Breast epithelium (tissue), 4 donors: ENCODE measurements around the gene IL19. TPM values are rescaled to one million over a fixed set of nuclear protein-coding genes. Genes with fewer than 3 reads are reported as not detected.

Experiments used
- DNase-seq, 2 donors: peaks; one replicate each; pipeline ENCODE4 v3.0.0-alpha.2; 2019; ENCODE audit warnings: low spot score in 2 of 2
- H3K27ac ChIP-seq, 2 donors: fragments of 200-600 bp; sonication (generic) in 1 of 2; one replicate each; pipeline ENCODE4 v1.5.1; 2016 to 2019; ENCODE audit warnings: mild to moderate bottlenecking in 1 of 2
- H3K27me3 ChIP-seq, 2 donors: fragments of 200-600 bp; sonication (generic) in 1 of 2; one replicate each; pipeline versions ENCODE4 v1.5.1 to v1.6.0; 2017 to 2019; ENCODE audit warnings: control low read depth in 1 of 2, mild to moderate bottlenecking in 1 of 2
- H3K36me3 ChIP-seq: fragments of 200-600 bp; one replicate; pipeline ENCODE4 v1.5.1; 2019
- H3K4me1 ChIP-seq, 2 donors: fragments of 200-600 bp; sonication (generic); one replicate each; pipeline ENCODE4 v1.5.1; 2016 to 2019; ENCODE audit warnings: control low read depth in 1 of 2
- H3K4me3 ChIP-seq, 3 donors: fragments of 200-600 bp; sonication (generic); 1 replicate in 2 of 3; 2 replicates in 1 of 3; pipeline ENCODE4 v1.5.1; 2016 to 2019; ENCODE audit warnings: mild to moderate bottlenecking in 3 of 3, moderate library complexity in 2 of 3
- H3K9me3 ChIP-seq, 2 donors: fragments of 200-600 bp; sonication (generic) in 1 of 2; one replicate each; pipeline ENCODE4 v1.5.1; 2016 to 2019; ENCODE audit warnings: control low read depth in 1 of 2
- CTCF ChIP-seq, 3 donors: fragments of 450-650 bp; IDR thresholded peaks; one replicate each; pipeline ENCODE4 v1.5.1; 2016 to 2017; ENCODE audit warnings: antibody characterized with exemption in 3 of 3, mild to moderate bottlenecking in 3 of 3, moderate library complexity in 3 of 3
- POLR2A ChIP-seq: fragments of 450-650 bp; IDR thresholded peaks from one replicate; pipeline ENCODE4 v1.6.1; 2016; ENCODE audit warnings: antibody characterized with exemption, mild to moderate bottlenecking, moderate library complexity
- POLR2AphosphoS5 ChIP-seq, 3 donors: sonication (generic); formaldehyde crosslinking; IDR thresholded peaks; one replicate each; pipeline ENCODE4 v1.6.1; 2017; ENCODE audit warnings: antibody characterized with exemption in 3 of 3
- intact Hi-C: fragments of 100-400 bp; cut with DNase I; formaldehyde crosslinking; loops from one replicate; pipeline ENCODE4 v1.15.1; 2023; ENCODE audit warnings: low total_unique reads
- total RNA-seq, 3 donors: library from RNA; depleted of rRNA; stranded (reverse); fragments of >200 nt; gene quantifications; one replicate each; pipeline ENCODE4 v1.1.0, GENCODE V29; 2016

Gene IL19
- total RNA-seq, 3 donors from 2014 or later = not detected

DNA sequence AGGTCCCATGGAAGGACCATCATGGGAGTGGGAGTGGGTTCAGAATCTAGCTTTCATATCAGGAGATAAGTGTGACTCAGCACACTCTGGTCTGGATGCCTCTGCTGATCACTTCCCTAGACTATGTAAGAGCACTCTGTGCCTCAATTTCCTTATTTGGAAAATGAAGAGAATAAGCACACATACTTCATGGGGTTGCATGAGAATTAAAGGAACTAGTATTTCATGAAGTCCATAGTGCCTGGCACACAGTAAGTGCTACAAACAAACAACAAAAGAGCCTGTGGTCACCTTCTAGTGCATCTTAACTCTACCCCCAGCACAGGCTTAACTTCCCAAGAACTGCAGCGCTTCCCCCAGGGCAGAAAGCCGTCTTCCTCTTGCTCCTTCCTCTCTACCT lies 85.3 kb downstream of the IL19 start:
- Histone ChIP-seq H3K4me3 (no peak overlapping the region), H3K4me1 (no peaks in the 10 kb centered on the region), H3K36me3 (no peaks in the 10 kb centered on the region), H3K9me3 (peaks cover 0 to 5% of the 10 kb centered on the region in 2 donors), H3K27me3 (no peaks in the 10 kb centered on the region), H3K27ac (no peak overlapping the region)
- intact Hi-C loops = no loop called here
- no peak for TF ChIP-seq POLR2AphosphoS5 (IDR thresholded peaks at IDR 0.05)
- no peak for TF ChIP-seq POLR2A
- no peak for DNase-seq

- Histone ChIP-seq H3K27ac (no peak overlapping the region), H3K36me3 (no peaks in the 10 kb centered on the region), H3K4me1 (no peaks in the 10 kb centered on the region), H3K4me3 (no peak overlapping the region), H3K27me3 (no peaks in the 10 kb centered on the region), H3K9me3 (peaks cover 0 to 5% of the 10 kb centered on the region in 2 donors)
- TF ChIP-seq POLR2AphosphoS5 (IDR thresholded peaks at IDR 0.05) (no peak), POLR2A (no peak), CTCF (IDR thresholded peaks at IDR 0.05) (no peak)
- intact Hi-C loops = no loop called here
- DNase-seq = no peak
Observed at GRCh38 chr1:206856674-206857464, 86.3 kb downstream of the IL19 start.

DNA sequence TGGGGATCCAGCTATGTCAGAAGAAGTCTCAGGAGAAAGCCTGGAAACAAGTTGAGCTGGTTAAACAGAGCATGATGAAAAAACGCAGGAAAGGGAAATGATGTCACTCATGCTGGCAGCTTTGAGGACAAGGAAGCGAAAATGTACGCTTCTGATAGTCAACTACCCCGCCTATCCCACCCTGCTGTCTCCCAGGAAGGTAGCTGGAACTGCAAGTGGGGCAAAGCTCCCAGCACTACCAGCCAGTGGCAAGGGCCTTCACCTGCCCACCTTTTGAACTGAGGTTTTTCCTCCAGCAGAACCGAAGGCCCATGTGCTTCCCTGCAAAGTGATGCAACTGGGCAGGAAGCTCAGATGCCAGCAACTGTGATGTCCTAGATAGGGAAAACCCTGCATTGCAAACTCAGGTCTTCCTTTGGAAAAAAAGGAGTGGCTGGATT lies 88.5 kb downstream of the IL19 start:
- no peak for DNase-seq
- H3K4me3 ChIP-seq = no peak overlapping the region
- H3K36me3 ChIP-seq = no peaks in the 10 kb centered on the region
- intact Hi-C loops = no loop called here
- no peak for TF ChIP-seq CTCF (IDR thresholded peaks at IDR 0.05)
- no peak for TF ChIP-seq POLR2A
- TF ChIP-seq POLR2AphosphoS5 (IDR thresholded peaks at IDR 0.05) = no peak
- H3K9me3 ChIP-seq = no peaks in the 10 kb centered on the region
- no peak overlapping the region for H3K27ac ChIP-seq
- no peaks in the 10 kb centered on the region for H3K4me1 ChIP-seq
- no peaks in the 10 kb centered on the region for H3K27me3 ChIP-seq

GRCh38 chr1:206860165-206860564 lies 89.6 kb downstream of the IL19 start:
- H3K4me3 ChIP-seq = no peak overlapping the region
- no peaks in the 10 kb centered on the region for H3K36me3 ChIP-seq
- no peak overlapping the region for H3K27ac ChIP-seq
- intact Hi-C loops = no loop called here
- no peaks in the 10 kb centered on the region for H3K27me3 ChIP-seq
- no peaks in the 10 kb centered on the region for H3K4me1 ChIP-seq
- TF ChIP-seq CTCF (IDR thresholded peaks at IDR 0.05) (no peak), POLR2AphosphoS5 (IDR thresholded peaks at IDR 0.05) (no peak)
- no peaks in the 10 kb centered on the region for H3K9me3 ChIP-seq
- DNase-seq = no peak

DNA sequence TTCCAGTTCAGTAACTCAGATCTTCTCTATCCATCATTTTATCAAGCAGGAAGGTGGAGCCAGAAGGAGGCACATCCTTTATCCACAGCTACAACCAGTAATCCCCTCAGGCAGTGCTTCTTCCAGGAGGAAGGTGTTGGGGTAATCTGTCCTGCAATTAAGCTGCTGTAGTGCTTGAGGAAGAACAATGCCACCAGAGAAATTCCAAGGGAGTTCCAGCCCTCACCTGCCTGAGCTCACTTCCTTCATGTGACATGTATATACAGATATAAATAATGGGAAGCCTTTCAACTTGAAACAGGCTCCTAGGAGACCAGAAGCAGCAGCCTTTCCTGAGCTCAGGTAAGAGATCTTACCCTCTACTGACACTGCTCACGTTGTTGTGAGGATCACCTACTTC lies 92.7 kb downstream of the IL19 start:
- H3K36me3 ChIP-seq = no peaks in the 10 kb centered on the region
- DNase-seq = no peak
- H3K9me3 ChIP-seq = no peaks in the 10 kb centered on the region
- no peaks in the 10 kb centered on the region for H3K27me3 ChIP-seq
- intact Hi-C loops = no loop called here
- no peak overlapping the region for H3K27ac ChIP-seq
- no peaks in the 10 kb centered on the region for H3K4me1 ChIP-seq
- no peak overlapping the region for H3K4me3 ChIP-seq
- TF ChIP-seq CTCF (IDR thresholded peaks at IDR 0.05) (no peak), POLR2A (no peak), POLR2AphosphoS5 (IDR thresholded peaks at IDR 0.05) (no peak)
